ENCODE data around the gene ALG3. TPM values are rescaled to one million over a fixed set of nuclear protein-coding genes. Genes with fewer than 3 reads are reported as not detected.
A peak's percentile ranks its signal among the peaks of the same experiment; 100 is the strongest.

Gene ALG3
- total RNA-seq, 2 donors from 2014 or later = 17.6 to 24.1 TPM

GRCh38 chr3:184227481-184227935 is 21.3 kb downstream of the ALG3 start:
- peak; percentile 50 for ATAC-seq
- Mint-ChIP-seq H3K27ac (no peak overlapping the region), H3K36me3 (ENCODE audit: low read depth) (peaks cover 5% of the 10 kb centered on the region), H3K4me1 (peaks cover 12% of the 10 kb centered on the region), H3K4me3 (no peak overlapping the region), H3K27me3 (peaks cover 60% of the 10 kb centered on the region)
- peak; percentile 35 to 40 (median 39) for DNase-seq
- H3K9me3 ChIP-seq (ENCODE audit: control insufficient read depth, low read length, poor library complexity, severe bottlenecking) = no peaks in the 10 kb centered on the region

- DNase-seq (no peak), ATAC-seq (no peak)
- Mint-ChIP-seq H3K27me3 (peaks cover 42% of the 10 kb centered on the region), H3K4me3 (no peak overlapping the region), H3K27ac (no peak overlapping the region), H3K36me3 (ENCODE audit: low read depth) (no peaks in the 10 kb centered on the region), H3K4me1 (peaks cover 2% of the 10 kb centered on the region)
- no peaks in the 10 kb centered on the region for H3K9me3 ChIP-seq (ENCODE audit: control insufficient read depth, low read length, poor library complexity, severe bottlenecking)
Measured at GRCh38 chr3:184223946-184224345, 24.8 kb downstream of the ALG3 start.

- Mint-ChIP-seq H3K4me1 (no peaks in the 10 kb centered on the region), H3K27me3 (peaks cover 35% of the 10 kb centered on the region), H3K27ac (no peak overlapping the region), H3K36me3 (ENCODE audit: low read depth) (no peaks in the 10 kb centered on the region), H3K4me3 (no peak overlapping the region)
- ATAC-seq (no peak), DNase-seq (no peak)
- no peaks in the 10 kb centered on the region for H3K9me3 ChIP-seq (ENCODE audit: control insufficient read depth, low read length, poor library complexity, severe bottlenecking)
Measured at GRCh38 chr3:184222521-184222920, 26.2 kb downstream of the ALG3 start.

- Mint-ChIP-seq H3K36me3 (ENCODE audit: low read depth) (no peaks in the 10 kb centered on the region), H3K4me3 (no peak overlapping the region), H3K4me1 (no peaks in the 10 kb centered on the region), H3K27me3 (peaks cover 16% of the 10 kb centered on the region), H3K27ac (no peak overlapping the region)
- DNase-seq = no peak
- H3K9me3 ChIP-seq (ENCODE audit: control insufficient read depth, low read length, poor library complexity, severe bottlenecking) = no peaks in the 10 kb centered on the region
- ATAC-seq = no peak
Measured at GRCh38 chr3:184218814-184219213, 29.9 kb downstream of the ALG3 start.

- Mint-ChIP-seq H3K4me1 (no peaks in the 10 kb centered on the region), H3K27me3 (peaks cover 20% of the 10 kb centered on the region), H3K4me3 (no peak overlapping the region), H3K36me3 (ENCODE audit: low read depth) (peaks cover 3% of the 10 kb centered on the region), H3K27ac (no peak overlapping the region)
- ATAC-seq (no peak), DNase-seq (no peak)
- H3K9me3 ChIP-seq (ENCODE audit: control insufficient read depth, low read length, poor library complexity, severe bottlenecking) = no peaks in the 10 kb centered on the region
Measured at GRCh38 chr3:184211718-184212117, 37.0 kb downstream of the ALG3 start.

- peaks cover 5% of the 10 kb centered on the region for H3K36me3 Mint-ChIP-seq (ENCODE audit: low read depth)
- DNase-seq = no peak
- no peak overlapping the region for H3K4me3 Mint-ChIP-seq
- ATAC-seq = no peak
- H3K27me3 Mint-ChIP-seq = peaks cover 25% of the 10 kb centered on the region
- H3K27ac Mint-ChIP-seq = no peak overlapping the region
- H3K9me3 ChIP-seq (ENCODE audit: control insufficient read depth, low read length, poor library complexity, severe bottlenecking) = no peaks in the 10 kb centered on the region
- no peaks in the 10 kb centered on the region for H3K4me1 Mint-ChIP-seq
Measured at GRCh38 chr3:184211297-184211696, 37.5 kb downstream of the ALG3 start.

GRCh38 chr3:184209146-184209923 is 39.4 kb downstream of the ALG3 start:
- Mint-ChIP-seq H3K36me3 (ENCODE audit: low read depth) (peaks cover 5% of the 10 kb centered on the region), H3K4me3 (no peak overlapping the region), H3K4me1 (no peaks in the 10 kb centered on the region), H3K27ac (no peak overlapping the region), H3K27me3 (peaks cover 28% of the 10 kb centered on the region)
- ATAC-seq (no peak), DNase-seq (no peak)
- no peaks in the 10 kb centered on the region for H3K9me3 ChIP-seq (ENCODE audit: control insufficient read depth, low read length, poor library complexity, severe bottlenecking)

- Mint-ChIP-seq H3K27ac (no peak overlapping the region), H3K36me3 (ENCODE audit: low read depth) (peaks cover 5% of the 10 kb centered on the region), H3K4me1 (no peaks in the 10 kb centered on the region), H3K27me3 (peaks cover 20% of the 10 kb centered on the region), H3K4me3 (peak overlapping the region; percentile 49)
- ATAC-seq (no peak), DNase-seq (no peak)
- no peaks in the 10 kb centered on the region for H3K9me3 ChIP-seq (ENCODE audit: control insufficient read depth, low read length, poor library complexity, severe bottlenecking)
Measured at GRCh38 chr3:184203526-184203925, 45.2 kb downstream of the ALG3 start.

- no peak for ATAC-seq
- H3K4me3 Mint-ChIP-seq = no peak overlapping the region
- no peak for DNase-seq
- no peaks in the 10 kb centered on the region for H3K36me3 Mint-ChIP-seq (ENCODE audit: low read depth)
- peaks cover 6% of the 10 kb centered on the region for H3K27me3 Mint-ChIP-seq
- peaks cover 2% of the 10 kb centered on the region for H3K4me1 Mint-ChIP-seq
- H3K27ac Mint-ChIP-seq = no peak overlapping the region
- H3K9me3 ChIP-seq (ENCODE audit: control insufficient read depth, low read length, poor library complexity, severe bottlenecking) = no peaks in the 10 kb centered on the region
Measured at GRCh38 chr3:184200825-184201224, 47.9 kb downstream of the ALG3 start.

GRCh38 chr3:184198509-184198908 is 50.3 kb downstream of the ALG3 start:
- Mint-ChIP-seq H3K4me1 (peaks cover 2% of the 10 kb centered on the region), H3K4me3 (no peak overlapping the region), H3K27ac (no peak overlapping the region), H3K27me3 (no peaks in the 10 kb centered on the region), H3K36me3 (ENCODE audit: low read depth) (no peaks in the 10 kb centered on the region)
- no peaks in the 10 kb centered on the region for H3K9me3 ChIP-seq (ENCODE audit: control insufficient read depth, low read length, poor library complexity, severe bottlenecking)
- ATAC-seq (no peak), DNase-seq (no peak)

GRCh38 chr3:184196536-184196935 is 52.2 kb downstream of the ALG3 start:
- Mint-ChIP-seq H3K4me1 (peaks cover 2% of the 10 kb centered on the region), H3K36me3 (ENCODE audit: low read depth) (peaks cover 2% of the 10 kb centered on the region), H3K27me3 (no peaks in the 10 kb centered on the region), H3K27ac (peak overlapping the region; percentile 67), H3K4me3 (no peak overlapping the region)
- H3K9me3 ChIP-seq (ENCODE audit: control insufficient read depth, low read length, poor library complexity, severe bottlenecking) = no peaks in the 10 kb centered on the region
- ATAC-seq = no peak
- DNase-seq = no peak

GRCh38 chr3:184193991-184194539 is 54.7 kb downstream of the ALG3 start:
- Mint-ChIP-seq H3K4me3 (no peak overlapping the region), H3K36me3 (ENCODE audit: low read depth) (peaks cover 2% of the 10 kb centered on the region), H3K27ac (no peak overlapping the region), H3K27me3 (no peaks in the 10 kb centered on the region), H3K4me1 (peaks cover 5% of the 10 kb centered on the region)
- DNase-seq (no peak), ATAC-seq (no peak)
- H3K9me3 ChIP-seq (ENCODE audit: control insufficient read depth, low read length, poor library complexity, severe bottlenecking) = no peaks in the 10 kb centered on the region

- H3K9me3 ChIP-seq (ENCODE audit: control insufficient read depth, low read length, poor library complexity, severe bottlenecking) = no peaks in the 10 kb centered on the region
Measured at GRCh38 chr3:184192889-184193288, 55.9 kb downstream of the ALG3 start.

More at GRCh38 chr3:184192889-184193288, 55.9 kb downstream of the ALG3 start:
- H3K4me1 Mint-ChIP-seq = peaks cover 12% of the 10 kb centered on the region
- H3K27ac Mint-ChIP-seq = no peak overlapping the region
- H3K36me3 Mint-ChIP-seq (ENCODE audit: low read depth) = peaks cover 2% of the 10 kb centered on the region
- H3K27me3 Mint-ChIP-seq = no peaks in the 10 kb centered on the region
- DNase-seq = no peak
- H3K4me3 Mint-ChIP-seq = no peak overlapping the region
- ATAC-seq = no peak

All from T-helper 17 cell (primary cell).